Measurements from ENCODE around the gene LTBP1.

LTBP1 gene

GRCh38 chr2:32932825-32933755 lies 13.7 kb upstream of the LTBP1 start:
- no peak for DNase-seq (ENCODE audit: low read depth)

GRCh38 chr2:32933756-32934095 lies 13.0 kb upstream of the LTBP1 start:
- no peak for DNase-seq (ENCODE audit: low read depth)

- DNase-seq (ENCODE audit: low read depth): no peak
Measured at GRCh38 chr2:32937602-32938448, 8.9 kb upstream of the LTBP1 start.

GRCh38 chr2:32938934-32939333 lies 7.8 kb upstream of the LTBP1 start:
- no peak for DNase-seq (ENCODE audit: low read depth)

- DNase-seq (ENCODE audit: low read depth): no peak
Measured at GRCh38 chr2:32940316-32940997, 6.3 kb upstream of the LTBP1 start.

- no peak for DNase-seq (ENCODE audit: low read depth)
Measured at GRCh38 chr2:32941944-32942690, 4.6 kb upstream of the LTBP1 start.

GRCh38 chr2:32942793-32943485 lies 3.8 kb upstream of the LTBP1 start:
- no peak for DNase-seq (ENCODE audit: low read depth)

GRCh38 chr2:32945286-32945685 lies 1.5 kb upstream of the LTBP1 start:
- DNase-seq (ENCODE audit: low read depth): no peak

- DNase-seq (ENCODE audit: low read depth): no peak
Measured at GRCh38 chr2:32947076-32947483, 327 bp downstream of the LTBP1 start.

- no peak for DNase-seq (ENCODE audit: low read depth)
Measured at GRCh38 chr2:32947484-32948143, 861 bp downstream of the LTBP1 start.

GRCh38 chr2:32948266-32948665 lies 1.5 kb downstream of the LTBP1 start:
- no peak for DNase-seq (ENCODE audit: low read depth)

- no peak for DNase-seq (ENCODE audit: low read depth)
Measured at GRCh38 chr2:32949260-32949659, 2.5 kb downstream of the LTBP1 start.

- no peak for DNase-seq (ENCODE audit: low read depth)
Measured at GRCh38 chr2:32951672-32952071, 4.9 kb downstream of the LTBP1 start.

- no peak for DNase-seq (ENCODE audit: low read depth)
Measured at GRCh38 chr2:32952761-32953476, 6.2 kb downstream of the LTBP1 start.

- DNase-seq (ENCODE audit: low read depth): no peak
Measured at GRCh38 chr2:32954206-32954605, 7.5 kb downstream of the LTBP1 start.

GRCh38 chr2:32958821-32959220 lies 12.1 kb downstream of the LTBP1 start:
- DNase-seq (ENCODE audit: low read depth): no peak

GRCh38 chr2:32960238-32960637 lies 13.5 kb downstream of the LTBP1 start:
- DNase-seq (ENCODE audit: low read depth): no peak

GRCh38 chr2:32960647-32961403 lies 14.1 kb downstream of the LTBP1 start:
- no peak for DNase-seq (ENCODE audit: low read depth)

- DNase-seq (ENCODE audit: low read depth): no peak
Measured at GRCh38 chr2:32962690-32963089, 15.9 kb downstream of the LTBP1 start.
